ENCODE results near the gene SBF2. TPM values are rescaled to one million over a fixed set of nuclear protein-coding genes. Genes with fewer than 3 reads are reported as not detected.

Gene SBF2
- total and polyA plus RNA-seq, 2 donors (not counting 1 experiment from before 2014, with no cell fraction given), result 5.6 to 17.7 TPM

GRCh38 chr11:9763301-9763700 lies 530.7 kb downstream of the SBF2 start:
- no peak overlapping the region for H3K4me2 ChIP-seq (replicated peaks; ENCODE audit: low read depth, low read length, poor library complexity, severe bottlenecking)
- no peaks in the 10 kb centered on the region for H4K20me1 ChIP-seq (ENCODE audit: control insufficient read depth, insufficient read depth, low read length, poor library complexity, severe bottlenecking)
- H3K4me3 Mint-ChIP-seq, result no peak overlapping the region
- H3K36me3 ChIP-seq (replicated peaks in 1 of 2; ENCODE audit: control extremely low read depth in 1 of 2, control insufficient read depth in 1 of 2, extremely low read depth in 1 of 2, insufficient read depth in 2 of 2, low read length in 1 of 2), result peaks cover 1 to 2% of the 10 kb centered on the region in 2 experiments
- TF ChIP-seq CTCF (IDR thresholded peaks at IDR 0.05) (no peak), EZH2 (IDR thresholded peaks at IDR 0.05; ENCODE audit: borderline replicate concordance, insufficient read depth, low read depth, low read length, poor library complexity, severe bottlenecking) (no peak)
- H3K9ac ChIP-seq (ENCODE audit: low read length), result no peak overlapping the region
- ATAC-seq (ENCODE audit: low read depth) (no peak), DNase-seq (no peak)
- H2AFZ ChIP-seq (ENCODE audit: insufficient read depth, low read depth, low read length, poor library complexity, severe bottlenecking), result no peak overlapping the region
- no peaks in the 10 kb centered on the region for H3K9me3 Mint-ChIP-seq (ENCODE audit: insufficient read depth)
- no peak overlapping the region for H3K4me3 ChIP-seq (ENCODE audit: control extremely low read depth in 1 of 5, extremely low read depth in 1 of 5, insufficient read depth in 1 of 5, low read depth in 2 of 5, low read length in 4 of 5)
- WGBS (ENCODE audit: insufficient coverage), result 88% methylated on average over 1 of the region's 1 CpG
- H3K4me1 ChIP-seq (ENCODE audit: control insufficient read depth in 2 of 2, insufficient read depth in 2 of 2, low read length in 2 of 2), result peaks cover 12 to 21% of the 10 kb centered on the region in 2 donors
- ChIA-PET CTCF (interaction anchor here (1.3 kb wide), 2 partner anchors 209 to 257 kb away, joined by 4 to 5 read pairs; no protein-coding TSS in a partner anchor), POLR2A (no interaction called here)
- no peaks in the 10 kb centered on the region for H3K27me3 ChIP-seq (replicated peaks in 1 of 4; ENCODE audit: control extremely low read depth in 1 of 4, control insufficient read depth in 3 of 4, insufficient read depth in 4 of 4, low read length in 3 of 4)
- intact Hi-C loops (cut with micrococcal nuclease), result no loop called here
- H3K27ac ChIP-seq (ENCODE audit: low read length in 2 of 2), result no peak overlapping the region
- H3K27me3 Mint-ChIP-seq, result no peaks in the 10 kb centered on the region
- peaks cover 54% of the 10 kb centered on the region for H3K4me1 Mint-ChIP-seq
- peaks cover 45% of the 10 kb centered on the region for H3K79me2 ChIP-seq (ENCODE audit: control insufficient read depth, insufficient read depth, low read length)
- no peaks in the 10 kb centered on the region for H3K9me3 ChIP-seq (ENCODE audit: control extremely low read depth in 1 of 3, control insufficient read depth in 2 of 3, insufficient read depth in 1 of 3, low read length in 2 of 3)
- H3K27ac Mint-ChIP-seq, result no peak overlapping the region

GRCh38 chr11:9762531-9762930 lies 531.5 kb downstream of the SBF2 start:
- Histone ChIP-seq H3K4me1 (ENCODE audit: control insufficient read depth in 2 of 2, insufficient read depth in 2 of 2, low read length in 2 of 2) (peaks cover 15 to 25% of the 10 kb centered on the region in 2 donors), H4K20me1 (ENCODE audit: control insufficient read depth, insufficient read depth, low read length, poor library complexity, severe bottlenecking) (no peaks in the 10 kb centered on the region), H3K4me2 (replicated peaks; ENCODE audit: low read depth, low read length, poor library complexity, severe bottlenecking) (no peak overlapping the region), H3K4me3 (ENCODE audit: control extremely low read depth in 1 of 5, extremely low read depth in 1 of 5, insufficient read depth in 1 of 5, low read depth in 2 of 5, low read length in 4 of 5) (no peak overlapping the region), H3K27me3 (replicated peaks in 1 of 4; ENCODE audit: control extremely low read depth in 1 of 4, control insufficient read depth in 3 of 4, insufficient read depth in 4 of 4, low read length in 3 of 4) (no peaks in the 10 kb centered on the region), H3K36me3 (replicated peaks in 1 of 2; ENCODE audit: control extremely low read depth in 1 of 2, control insufficient read depth in 1 of 2, extremely low read depth in 1 of 2, insufficient read depth in 2 of 2, low read length in 1 of 2) (peaks cover 0 to 2% of the 10 kb centered on the region in 2 experiments), H3K27ac (ENCODE audit: low read length in 2 of 2) (no peak overlapping the region), H3K9me3 (ENCODE audit: control extremely low read depth in 1 of 3, control insufficient read depth in 2 of 3, insufficient read depth in 1 of 3, low read length in 2 of 3) (no peaks in the 10 kb centered on the region), H3K9ac (ENCODE audit: low read length) (no peak overlapping the region), H2AFZ (ENCODE audit: insufficient read depth, low read depth, low read length, poor library complexity, severe bottlenecking) (no peak overlapping the region), H3K79me2 (ENCODE audit: control insufficient read depth, insufficient read depth, low read length) (peaks cover 50% of the 10 kb centered on the region)
- no peaks in the 10 kb centered on the region for H3K9me3 Mint-ChIP-seq (ENCODE audit: insufficient read depth)
- no peak for DNase-seq
- no peak for ATAC-seq (ENCODE audit: low read depth)
- H3K27me3 Mint-ChIP-seq, result no peaks in the 10 kb centered on the region
- POLR2A ChIA-PET, result no interaction called here
- H3K4me1 Mint-ChIP-seq, result peaks cover 59% of the 10 kb centered on the region
- H3K4me3 Mint-ChIP-seq, result no peak overlapping the region
- intact Hi-C loops (cut with micrococcal nuclease), result no loop called here
- 96% methylated on average over 3 of the region's 4 CpGs for WGBS (ENCODE audit: insufficient coverage)
- H3K27ac Mint-ChIP-seq, result no peak overlapping the region
- no peak for TF ChIP-seq CTCF (IDR thresholded peaks at IDR 0.05)
- no peak for TF ChIP-seq EZH2 (IDR thresholded peaks at IDR 0.05; ENCODE audit: borderline replicate concordance, insufficient read depth, low read depth, low read length, poor library complexity, severe bottlenecking)
- CTCF ChIA-PET, result interaction anchor here (0.6 to 1.3 kb wide), 3 partner anchors 207 to 256 kb away, joined by 3 to 5 read pairs (median 4); no protein-coding TSS in a partner anchor

Measured in B cell (primary cell).